Dedifferentiated amniotic fluid mesenchymal stem cell (primary cell): Measurements from ENCODE around the gene HMGCLL1.

ENCODE experiments used
- DNase-seq: peaks from one replicate; pipeline ENCODE4 v3.0.0-alpha.2; 2016; ENCODE audit errors: extremely low spot score

Gene HMGCLL1

DNA sequence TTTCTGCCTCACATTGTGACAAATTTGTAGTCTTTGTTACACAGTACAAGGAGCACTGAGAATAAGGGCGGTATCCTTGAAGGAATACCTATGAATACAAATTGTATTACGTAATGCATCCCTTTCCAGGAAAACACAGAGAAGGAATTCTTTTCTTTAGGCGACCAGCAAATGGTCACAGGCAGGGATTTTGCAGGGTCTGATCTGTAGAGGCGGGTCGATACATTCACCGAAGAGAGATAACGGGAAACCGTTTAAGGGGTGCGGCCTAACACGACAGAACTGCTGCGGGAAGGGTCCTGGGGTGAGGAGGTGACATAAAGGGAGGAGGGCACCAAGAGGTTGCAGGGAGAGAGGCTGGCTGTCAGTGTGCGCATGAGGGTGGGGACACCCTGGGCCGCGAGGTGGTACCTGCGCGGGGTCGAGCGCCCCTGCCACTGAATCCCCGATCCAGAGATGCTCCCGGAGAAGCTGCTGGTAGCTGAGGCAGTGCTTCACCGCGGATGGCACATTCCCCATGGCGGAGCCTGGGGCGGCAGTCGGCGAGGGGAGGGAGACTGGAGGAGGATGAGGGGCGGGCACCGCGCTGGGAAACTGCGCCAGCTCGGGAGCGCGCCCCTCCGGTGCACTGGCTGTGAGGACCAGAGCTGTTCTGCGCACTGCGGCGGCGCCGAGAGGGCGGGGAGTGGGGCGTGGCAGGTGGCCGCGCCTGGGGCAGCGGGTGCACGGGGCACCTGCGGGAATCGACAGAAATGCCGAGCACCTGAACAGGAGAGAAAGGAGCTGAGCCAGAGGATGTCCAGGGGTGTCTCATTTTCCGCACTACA lies at the start of gene HMGCLL1:
Gene HMGCLL1, minus strand, starts transcription at position 656 of the 827 bp plus-strand sequence. Its CDS starts 137 bp downstream, at position 519.
- DNase-seq: no peak

DNA sequence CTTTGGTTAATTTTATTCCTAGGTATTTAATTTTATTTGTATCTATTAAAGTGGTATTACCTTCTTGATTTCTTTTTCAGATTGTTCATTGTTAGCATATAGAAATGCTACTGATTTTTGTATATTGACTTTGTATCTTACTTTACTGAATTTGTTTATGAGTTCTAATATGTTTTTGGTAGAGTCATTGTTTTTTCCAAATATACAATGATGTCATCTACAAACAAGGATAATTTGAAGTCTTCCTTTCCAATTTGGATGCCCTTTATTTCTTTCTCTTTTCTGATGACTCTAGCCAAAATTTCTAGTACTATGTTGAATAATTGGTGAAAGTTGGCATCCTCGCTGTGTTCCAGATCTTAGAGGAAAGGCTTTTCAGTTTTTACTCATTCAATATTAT lies 43.0 kb upstream of the HMGCLL1 start:
- no peak for DNase-seq

DNA sequence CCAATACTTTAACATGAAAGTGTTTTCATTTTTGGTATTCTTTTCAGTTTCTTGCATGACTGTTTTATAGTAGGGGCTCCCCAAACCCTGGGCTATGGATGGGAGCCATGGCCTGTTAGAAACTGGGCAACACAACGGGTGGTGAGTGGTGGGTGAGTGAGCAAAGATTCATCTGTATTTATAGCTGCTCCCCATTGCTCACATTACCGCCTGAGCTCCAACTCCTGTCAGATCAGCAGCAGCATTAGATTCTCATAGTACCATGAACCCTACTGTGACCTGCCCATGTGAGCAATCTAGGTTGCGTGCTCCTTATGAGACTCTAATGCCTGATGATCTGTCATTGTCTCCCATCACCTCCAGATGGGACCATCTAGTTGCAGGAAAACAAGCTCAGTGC lies 42.3 kb upstream of the HMGCLL1 start:
- no peak for DNase-seq

DNA sequence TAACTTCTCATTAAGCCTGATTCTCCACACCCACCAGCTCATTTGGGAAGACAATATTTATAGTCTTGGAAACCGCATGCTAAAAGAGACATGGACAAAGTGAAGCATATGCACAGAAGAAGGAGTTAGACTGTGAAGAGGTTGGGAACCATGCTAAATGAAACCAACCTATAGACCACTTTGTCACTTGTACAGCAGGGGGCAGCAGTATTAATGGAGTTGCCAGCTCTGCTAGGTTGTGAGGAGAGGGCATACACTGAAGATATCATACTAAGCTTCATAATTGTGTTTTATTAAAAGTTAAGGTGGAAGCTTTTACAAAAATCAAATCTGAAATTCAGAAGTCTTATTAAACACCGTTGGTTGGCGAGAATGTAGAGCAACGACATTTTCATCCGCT lies 38.3 kb upstream of the HMGCLL1 start:
- DNase-seq: peak; percentile 23

DNA sequence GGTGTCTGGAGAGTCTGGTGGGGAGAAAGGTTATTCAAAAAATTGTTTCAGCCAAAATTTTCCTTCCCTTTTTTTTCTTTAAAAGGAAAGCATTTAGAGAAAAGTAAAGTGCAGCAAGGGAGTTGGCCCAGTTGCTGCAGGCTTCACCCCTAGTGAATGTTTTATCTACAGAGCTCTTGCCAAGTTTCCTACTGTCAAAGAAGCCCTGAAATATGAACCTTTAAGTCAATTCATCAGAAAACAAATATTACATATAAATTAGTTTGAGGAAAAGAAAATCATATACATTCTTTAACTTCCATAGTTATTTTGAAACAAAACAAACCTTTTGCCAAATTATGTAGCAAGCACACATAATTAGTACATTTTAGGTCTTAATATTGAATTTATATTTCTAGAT lies 25.0 kb upstream of the HMGCLL1 start:
- DNase-seq: no peak

DNA sequence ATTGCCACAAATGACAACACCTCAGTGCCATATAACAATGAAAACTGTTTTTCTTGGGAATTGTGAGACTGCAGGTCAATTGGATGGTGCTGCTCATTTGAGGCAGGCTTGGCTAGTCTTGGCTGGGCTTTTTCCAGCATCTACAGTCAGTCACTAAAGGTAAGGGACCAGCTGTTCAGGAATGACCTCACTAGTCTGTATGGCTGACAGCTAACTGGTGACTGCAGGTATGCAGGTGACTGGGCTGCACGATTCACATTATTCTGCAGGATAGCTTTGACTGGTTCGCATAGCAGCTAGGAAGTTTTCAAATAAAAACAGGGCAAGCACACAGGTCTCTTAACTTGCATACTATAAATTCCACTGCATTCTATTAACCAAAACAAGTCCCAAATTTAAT lies 22.1 kb upstream of the HMGCLL1 start:
- no peak for DNase-seq

DNA sequence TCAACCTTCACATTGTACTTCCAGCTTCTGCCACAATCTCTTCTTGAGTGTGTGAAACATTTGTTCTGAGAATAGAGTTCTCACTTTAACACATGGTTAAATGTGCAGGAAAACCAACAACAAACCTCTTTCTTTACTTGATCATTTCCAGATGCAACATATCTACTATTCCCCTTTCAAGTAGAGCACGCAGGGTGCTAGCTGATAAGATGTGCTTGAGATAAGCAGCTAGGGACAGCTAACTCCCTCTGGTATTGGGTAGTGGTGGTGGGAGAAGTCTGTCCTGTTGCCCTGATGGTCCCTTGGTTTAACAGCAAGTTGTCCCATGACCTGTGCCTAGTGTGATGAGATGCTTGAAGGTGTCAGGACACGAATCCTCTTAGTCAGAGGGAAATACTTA lies 15.4 kb upstream of the HMGCLL1 start:
- DNase-seq: no peak

DNA sequence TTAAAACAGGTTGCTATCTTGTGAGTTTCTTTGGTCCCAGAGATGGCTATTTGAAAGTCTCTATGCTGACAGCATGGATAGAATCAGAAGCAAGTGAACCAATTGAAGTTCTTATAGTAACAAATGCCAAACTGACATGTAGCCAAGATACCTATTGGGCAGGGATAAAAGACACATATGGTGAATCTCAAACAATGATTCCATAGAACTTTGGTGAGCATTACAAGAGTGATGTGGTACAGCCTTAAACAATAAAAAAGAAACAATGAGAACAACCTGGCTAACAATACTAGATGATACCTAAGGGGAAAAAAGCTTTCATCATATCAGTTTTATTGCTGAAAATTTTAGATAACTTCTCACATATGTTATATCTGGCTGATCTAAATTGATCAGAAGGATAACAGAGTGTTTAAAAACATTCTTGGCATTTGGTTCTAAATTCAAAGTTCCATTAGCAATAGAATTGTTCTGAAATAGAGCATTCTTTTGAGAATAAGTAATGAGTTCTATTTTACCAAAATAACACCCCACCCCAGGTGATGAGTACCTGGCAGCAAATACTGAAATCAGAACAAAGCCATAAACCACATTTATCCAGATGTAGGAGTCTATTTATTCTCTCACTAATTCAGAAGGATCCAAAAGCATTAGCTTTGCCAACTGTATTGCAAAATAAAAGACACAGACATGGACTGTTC lies 5.8 kb upstream of the HMGCLL1 start:
- DNase-seq: no peak

DNA sequence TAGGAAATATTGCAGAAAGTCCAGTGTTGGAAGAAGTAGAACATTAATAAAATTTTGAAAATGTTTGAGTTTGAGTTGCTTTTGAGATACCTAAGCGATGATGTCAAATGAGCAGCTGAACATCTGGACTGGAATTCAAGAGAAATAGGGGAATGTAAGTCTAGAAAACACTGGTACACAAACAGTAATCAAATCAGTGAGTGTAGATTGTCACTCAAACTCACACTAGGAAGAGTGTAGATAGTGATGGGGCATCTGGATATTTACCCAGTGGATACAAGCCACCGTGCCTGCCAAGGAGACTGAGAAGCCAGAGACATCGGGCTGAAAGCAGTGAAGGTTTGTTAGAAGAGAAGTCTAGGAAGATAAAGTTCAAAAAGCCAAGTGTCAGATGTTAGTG lies 2.2 kb downstream of the HMGCLL1 start:
- no peak for DNase-seq

DNA sequence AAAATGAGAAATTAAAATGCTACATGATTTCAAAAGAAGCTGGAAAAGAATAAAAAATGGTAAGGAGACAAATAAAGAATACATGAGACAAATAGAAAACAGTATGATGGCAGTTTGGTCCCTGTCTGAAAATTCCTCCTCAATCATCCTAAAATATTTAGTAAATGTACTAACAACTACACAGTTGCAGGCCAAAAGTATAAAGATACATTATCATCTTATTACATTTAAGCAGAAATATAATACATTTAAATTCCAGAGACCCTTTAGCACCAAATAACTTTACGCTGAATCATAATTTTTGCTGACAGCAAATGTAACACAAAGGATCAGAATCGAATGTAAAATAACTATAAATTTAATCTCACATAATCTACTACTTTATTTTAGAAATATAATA lies 4.4 kb downstream of the HMGCLL1 start:
- no peak for DNase-seq

DNA sequence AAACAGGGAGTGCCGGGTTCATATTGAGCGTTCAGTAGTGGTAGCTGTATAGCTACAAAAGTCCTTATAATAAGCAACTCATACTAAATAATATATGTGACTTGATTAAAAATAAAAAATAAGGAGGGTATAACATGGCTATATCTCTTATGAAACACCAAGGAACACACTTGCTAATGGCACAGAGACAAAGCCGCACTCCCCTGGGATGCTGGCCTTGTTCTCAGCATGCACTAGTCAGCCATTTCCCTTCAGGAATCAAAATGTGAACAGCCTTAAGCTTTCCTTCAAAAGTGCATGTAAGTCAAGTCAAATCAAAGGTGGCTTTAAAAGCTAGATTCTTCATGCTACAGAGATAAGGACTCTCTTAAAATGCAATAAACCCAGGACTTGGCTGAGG lies 9.4 kb downstream of the HMGCLL1 start:
- no peak for DNase-seq

DNA sequence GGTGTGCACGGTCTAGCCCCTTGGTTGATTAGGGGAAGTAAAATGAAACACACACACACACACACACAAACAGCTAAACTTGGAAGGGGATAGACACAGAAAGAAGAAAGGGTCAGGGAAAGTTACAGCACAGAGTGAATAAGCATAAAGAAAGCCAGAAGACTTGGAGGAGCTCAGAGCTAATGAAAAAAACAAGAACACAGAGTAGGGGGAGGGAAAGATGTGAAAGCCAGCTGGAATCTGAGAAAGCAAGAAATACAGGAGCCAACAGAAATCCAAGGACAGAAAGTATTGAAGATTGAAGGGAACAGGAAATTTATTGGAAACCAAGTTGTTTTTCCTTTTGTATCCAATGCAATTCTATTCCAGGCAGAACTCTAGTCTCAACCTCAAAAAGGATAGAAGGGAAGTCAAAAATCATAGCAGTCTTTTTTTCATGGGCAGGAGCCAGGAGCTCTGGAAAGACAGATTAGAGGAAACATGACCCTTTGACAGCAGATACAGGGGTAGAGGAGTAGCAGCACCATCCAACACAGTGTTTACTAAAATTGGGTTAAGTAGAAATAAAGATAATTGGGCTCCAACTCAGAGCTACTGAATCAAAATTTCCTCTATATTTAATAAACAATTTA lies 10.1 kb downstream of the HMGCLL1 start:
- DNase-seq: no peak

DNA sequence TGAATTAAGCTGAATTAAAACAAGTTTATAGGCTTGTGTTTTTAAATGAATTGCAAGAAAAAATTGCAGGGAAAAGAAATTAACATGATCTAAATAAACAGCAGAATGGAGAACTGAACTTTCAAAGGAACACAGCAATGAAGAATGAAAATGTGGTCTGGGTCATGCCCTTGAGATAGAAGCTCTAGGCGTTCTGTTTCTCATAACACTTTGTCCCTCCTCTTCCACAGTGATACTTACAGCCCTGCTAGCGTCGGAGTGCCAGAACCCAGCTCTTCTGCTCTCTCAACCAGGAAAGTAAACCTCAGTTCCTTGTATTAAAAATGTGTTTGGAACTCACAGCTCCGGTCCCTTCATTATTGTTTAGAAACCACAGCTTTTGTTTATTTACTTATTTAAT lies 11.4 kb downstream of the HMGCLL1 start:
- DNase-seq: no peak

DNA sequence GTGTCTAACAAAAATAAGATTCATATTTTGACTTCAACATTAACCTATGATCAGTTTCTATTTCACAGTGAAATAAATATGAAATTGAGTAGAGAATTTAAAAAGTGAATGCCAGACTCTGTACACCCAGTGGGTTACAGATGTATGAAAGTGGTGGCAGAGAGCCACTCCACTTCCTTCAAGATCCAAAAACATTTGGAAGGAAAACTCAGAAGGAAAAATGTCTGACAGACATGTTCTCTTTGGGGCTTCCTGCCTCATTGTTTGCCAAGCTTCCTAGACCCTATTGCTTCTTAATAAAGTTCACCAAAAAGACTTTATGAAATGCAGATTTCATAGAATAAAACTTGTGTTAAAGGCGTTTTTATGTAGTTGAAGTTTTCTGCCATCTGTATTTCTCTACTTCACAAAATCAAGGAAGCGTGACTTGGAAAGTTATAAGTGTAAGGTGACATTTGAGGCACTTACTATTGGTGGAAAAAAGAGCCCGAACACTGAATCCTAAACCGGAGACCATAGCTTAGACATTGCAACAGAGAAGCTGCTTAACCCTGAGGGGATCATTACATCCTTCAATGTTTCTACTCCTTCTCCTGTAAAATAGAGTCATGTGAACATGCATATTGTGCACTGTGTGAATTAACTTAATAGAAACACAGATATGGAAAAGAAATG lies 12.8 kb downstream of the HMGCLL1 start:
- no peak for DNase-seq

DNA sequence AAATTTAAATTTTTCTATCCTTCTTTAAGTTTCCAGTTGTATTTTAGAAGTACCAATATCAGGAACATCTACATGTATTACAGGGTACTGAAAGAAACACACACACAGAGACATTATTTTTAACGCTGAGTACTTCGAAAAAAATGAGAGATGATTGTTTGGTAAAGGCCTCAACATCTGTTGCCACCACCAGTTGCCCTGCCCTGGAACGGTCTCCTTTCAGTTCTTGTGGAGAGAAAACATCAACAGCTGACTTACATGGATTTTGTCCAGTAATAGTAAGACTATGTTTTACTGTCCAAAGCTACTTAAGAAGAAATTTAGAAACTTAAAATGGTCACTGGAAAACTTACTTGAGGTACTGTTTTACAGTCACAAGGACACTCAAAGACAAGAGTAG lies 16.7 kb downstream of the HMGCLL1 start:
- DNase-seq: no peak

DNA sequence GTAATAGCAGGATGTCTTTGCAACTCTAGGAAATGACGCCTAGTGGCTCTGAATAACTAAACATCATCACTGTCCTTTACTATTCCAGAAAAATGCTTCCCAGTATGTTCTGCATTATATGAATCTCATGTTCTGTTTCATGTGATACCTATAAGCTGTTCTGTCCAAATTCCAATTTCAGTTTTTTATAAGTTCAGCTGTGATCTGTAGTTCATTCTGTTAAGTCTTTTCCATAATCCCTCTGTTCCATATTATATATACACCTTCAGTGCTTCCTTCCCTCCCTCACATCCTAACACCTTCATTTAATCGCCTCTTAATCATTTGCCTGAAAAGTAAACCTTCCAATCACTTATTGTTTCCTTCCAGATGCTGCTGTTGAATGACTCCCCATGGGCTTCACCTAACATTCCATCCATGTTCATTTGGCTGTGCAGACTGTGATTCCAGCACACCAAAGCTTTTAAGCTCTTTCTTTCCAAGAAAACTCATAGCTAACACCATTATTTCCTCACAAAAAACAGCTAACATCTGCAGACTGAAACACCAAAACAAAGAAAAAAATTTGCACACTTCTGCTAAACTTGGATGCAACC lies 18.6 kb downstream of the HMGCLL1 start:
- no peak for DNase-seq

DNA sequence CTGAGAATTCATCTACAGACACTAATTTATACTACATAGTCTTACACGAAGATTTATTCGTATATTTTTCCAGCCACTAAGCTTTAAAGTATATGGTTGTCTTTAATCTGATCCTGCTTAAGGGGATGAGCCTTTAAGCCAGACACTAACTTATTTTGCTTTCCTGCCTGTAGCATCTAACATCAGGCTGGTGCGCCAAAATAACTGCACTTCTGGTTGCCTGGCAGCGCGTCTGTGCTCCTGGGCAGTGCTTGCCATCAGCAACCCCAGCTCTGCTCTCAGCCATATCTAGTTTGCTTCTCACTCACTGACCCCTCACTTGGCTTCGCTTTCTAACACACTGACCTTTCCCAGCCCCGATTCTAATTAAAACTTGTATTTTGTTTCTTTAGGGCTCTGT lies 21.8 kb downstream of the HMGCLL1 start:
- no peak for DNase-seq

DNA sequence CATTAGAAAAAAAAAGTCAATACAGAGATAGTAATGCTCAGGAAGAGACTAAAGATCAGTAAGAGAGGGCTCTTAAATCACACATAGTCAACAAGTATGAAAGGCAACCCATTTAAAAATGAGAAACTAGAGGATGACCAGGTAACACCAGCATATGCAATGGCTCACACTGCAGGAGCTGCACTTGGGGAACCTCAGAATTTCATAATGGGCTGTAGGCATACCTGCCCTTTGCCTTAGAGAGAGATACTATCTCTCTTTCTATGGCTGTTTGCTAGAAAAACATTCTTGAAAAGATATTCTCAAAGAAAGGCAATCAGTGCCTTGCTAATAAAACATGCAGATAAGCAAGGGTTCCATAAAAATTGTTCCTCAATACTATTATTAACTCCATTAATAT lies 33.2 kb downstream of the HMGCLL1 start:
- no peak for DNase-seq

DNA sequence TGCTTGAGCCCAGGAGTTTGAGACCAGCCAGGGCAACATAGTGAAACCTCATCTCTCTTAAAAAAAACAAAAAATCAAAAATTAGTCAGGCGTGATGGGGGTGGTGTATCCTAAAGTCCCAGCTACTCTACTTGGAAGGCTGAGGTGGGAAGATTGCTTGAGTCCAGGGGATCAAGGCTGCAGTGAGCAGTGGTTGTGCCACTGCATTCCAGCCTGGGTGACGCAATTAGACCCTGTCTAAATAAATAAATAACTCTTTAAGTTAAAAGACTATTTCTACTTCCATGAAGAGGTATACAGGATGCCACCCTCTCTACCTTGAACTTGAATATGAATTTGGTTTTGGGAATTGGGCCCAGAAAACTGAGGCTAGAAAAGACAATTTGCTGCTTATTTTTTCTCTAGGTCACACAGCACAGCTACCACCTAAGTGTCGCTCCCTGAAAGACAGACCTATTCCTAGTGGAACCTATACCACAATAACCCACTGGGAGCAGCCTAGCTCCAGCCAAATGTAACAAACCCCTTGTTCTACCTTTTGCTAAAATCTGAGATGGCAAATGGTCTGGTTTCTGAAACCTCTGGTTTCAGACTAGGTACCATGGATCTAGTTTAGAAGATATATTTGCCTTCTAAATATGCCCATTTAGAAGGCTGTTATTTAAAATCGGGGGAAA lies 35.2 kb downstream of the HMGCLL1 start:
- no peak for DNase-seq

DNA sequence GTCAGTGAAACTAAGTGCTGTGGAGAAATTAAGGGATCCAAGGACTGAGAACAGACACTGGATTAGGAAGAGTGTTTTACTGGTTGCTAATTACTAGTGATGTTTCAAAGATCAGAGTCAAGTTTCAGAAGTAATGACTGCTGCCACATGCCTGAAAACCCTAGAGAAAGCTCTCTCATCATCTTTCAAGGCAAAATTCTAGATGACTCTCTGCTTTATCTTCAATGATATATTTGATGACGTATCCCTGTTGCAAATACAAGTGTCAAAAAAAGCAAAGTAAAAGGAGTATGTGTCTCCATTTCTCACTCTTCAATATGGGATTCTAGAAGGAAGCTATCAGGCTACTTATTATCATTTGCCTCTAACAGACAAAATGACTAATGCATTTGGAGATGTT lies 38.0 kb downstream of the HMGCLL1 start:
- no peak for DNase-seq

DNA sequence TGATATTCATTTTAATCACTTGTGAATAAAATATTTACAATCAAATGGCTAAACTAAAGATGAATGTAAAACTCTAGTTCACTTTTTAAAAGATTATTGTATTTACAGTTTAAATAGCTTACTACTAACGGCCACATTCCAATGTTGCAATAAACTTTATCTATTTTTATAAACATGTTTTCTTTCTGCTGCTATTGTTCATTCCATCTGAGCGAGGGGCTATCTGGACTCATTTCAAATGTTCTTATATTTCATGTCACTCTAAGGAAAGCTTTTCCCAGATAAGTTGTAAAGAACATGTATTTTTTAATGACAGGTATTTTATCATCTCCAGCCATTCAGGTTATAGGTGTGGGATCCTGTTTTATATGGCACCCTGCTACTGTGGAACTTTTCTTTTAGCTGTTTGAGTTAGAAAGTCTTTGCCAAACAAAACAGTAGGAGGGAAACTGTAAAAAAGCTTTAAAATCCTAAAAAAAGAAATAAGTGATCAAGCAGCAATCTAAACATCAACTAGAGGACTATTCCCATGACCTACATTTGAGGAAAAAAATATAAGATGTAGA lies 42.5 kb downstream of the HMGCLL1 start:
- no peak for DNase-seq
